ENCODE results near the gene FAM131A. TPM values are rescaled to one million over a fixed set of nuclear protein-coding genes. Genes with fewer than 3 reads are reported as not detected.
A peak's percentile ranks its signal among the peaks of the same experiment; 100 is the strongest.

FAM131A gene
- total and polyA plus RNA-seq, 4 donors = 0.81 to 5.7 (median 2.7) TPM

- WGBS = 87% methylated on average over 3 of the region's 3 CpGs
- H3K9me3 ChIP-seq (ENCODE audit: control insufficient read depth in 4 of 4, low read length in 3 of 4) = no peaks in the 10 kb centered on the region
- no peaks in the 10 kb centered on the region for H3K27me3 ChIP-seq (ENCODE audit: control insufficient read depth in 4 of 4, insufficient read depth in 4 of 4, low read length in 3 of 4)
- H3K4me3 ChIP-seq (ENCODE audit: low read depth in 1 of 3, low read length in 3 of 3) = no peak overlapping the region
- TF ChIP-seq JUND (IDR thresholded peaks at IDR 0.05) = no peak
- TF ChIP-seq GABPA (IDR thresholded peaks at IDR 0.05 in 1 of 2, conservative IDR thresholded peaks at IDR 0.05 in 1 of 2) = no peak
- TF ChIP-seq RAD21 (IDR thresholded peaks at IDR 0.05) = no peak
- TF ChIP-seq YY1 (IDR thresholded peaks at IDR 0.05) = no peak
- TF ChIP-seq HNF4A (conservative IDR thresholded peaks at IDR 0.05) = no peak
- TF ChIP-seq CTCF (IDR thresholded peaks at IDR 0.05; ENCODE audit: low read depth, low read length, missing input control) = no peak
- TF ChIP-seq ATF3 (IDR thresholded peaks at IDR 0.05) = no peak
- no peak for TF ChIP-seq EGR1 (IDR thresholded peaks at IDR 0.05; ENCODE audit: low read depth in 2 of 2)
- no peak for TF ChIP-seq FOXA1 (IDR thresholded peaks at IDR 0.05)
- no peak for DNase-seq (ENCODE audit: low spot score)
- H3K9ac ChIP-seq (ENCODE audit: low read depth in 1 of 2, low read length in 2 of 2) = no peak overlapping the region
- H3K27ac ChIP-seq (ENCODE audit: low read depth in 1 of 2, low read length in 2 of 2) = no peak overlapping the region
- peaks cover 8 to 35% (median 20%) of the 10 kb centered on the region in 4 donors for H3K36me3 ChIP-seq (ENCODE audit: control insufficient read depth in 4 of 4, insufficient read depth in 3 of 4, low read depth in 1 of 4, low read length in 3 of 4)
- no peaks in the 10 kb centered on the region for H3K4me1 ChIP-seq (ENCODE audit: control insufficient read depth in 4 of 4, insufficient read depth in 4 of 4, low read length in 3 of 4)
Measured at GRCh38 chr3:184391266-184391665, 53.9 kb downstream of the FAM131A start.

GRCh38 chr3:184395320-184395660 lies 57.9 kb downstream of the FAM131A start:
- no peaks in the 10 kb centered on the region for H3K9me3 ChIP-seq (ENCODE audit: control insufficient read depth in 4 of 4, low read length in 3 of 4)
- TF ChIP-seq FOXA2 (IDR thresholded peaks at IDR 0.05) (no peak), HNF4G (IDR thresholded peaks at IDR 0.05) (no peak), TAF1 (conservative IDR thresholded peaks at IDR 0.05) (no peak), FOXA1 (IDR thresholded peaks at IDR 0.05) (no peak), CTCF (IDR thresholded peaks at IDR 0.05; ENCODE audit: low read depth, low read length, missing input control) (no peak), ZBTB33 (IDR thresholded peaks at IDR 0.05) (no peak), RAD21 (IDR thresholded peaks at IDR 0.05) (no peak), SP1 (IDR thresholded peaks at IDR 0.05) (no peak)
- no peak for DNase-seq (ENCODE audit: low spot score)
- 92% methylated on average over 5 of the region's 5 CpGs for WGBS
- no peak overlapping the region for H3K4me3 ChIP-seq (ENCODE audit: low read depth in 1 of 3, low read length in 3 of 3)
- no peak overlapping the region for H3K9ac ChIP-seq (ENCODE audit: low read depth in 1 of 2, low read length in 2 of 2)
- no peaks in the 10 kb centered on the region for H3K27me3 ChIP-seq (ENCODE audit: control insufficient read depth in 4 of 4, insufficient read depth in 4 of 4, low read length in 3 of 4)
- no peaks in the 10 kb centered on the region for H3K4me1 ChIP-seq (ENCODE audit: control insufficient read depth in 4 of 4, insufficient read depth in 4 of 4, low read length in 3 of 4)
- H3K36me3 ChIP-seq (ENCODE audit: control insufficient read depth in 4 of 4, insufficient read depth in 3 of 4, low read depth in 1 of 4, low read length in 3 of 4) = no peaks in the 10 kb centered on the region
- H3K27ac ChIP-seq (ENCODE audit: low read depth in 1 of 2, low read length in 2 of 2) = no peak overlapping the region

Small RNA genes lying within 50 kb of the gene (small RNA-seq; reads per million reads assigned to genes)
- 334 reads per million, percentile 99 among the genes with 10 or more reads in this experiment for gene SNORD66

Other genes starting within 250 kb of the FAM131A start
- gene HTR3E, start 240.5 kb upstream of the FAM131A start, total RNA-seq = not detected
- not detected for gene HTR3E, start 240.5 kb upstream of the FAM131A start, polyA plus RNA-seq
- 10 to 100 TPM; 28.2 to 34.3 TPM for gene EIF2B5, start 202.2 kb upstream of the FAM131A start, total RNA-seq
- 10 to 100 TPM; 19.0 to 20.6 TPM for gene EIF2B5, start 202.2 kb upstream of the FAM131A start, polyA plus RNA-seq
- gene DVL3, start 182.2 kb upstream of the FAM131A start, total RNA-seq = 10 to 100 TPM; 19.2 to 26.3 TPM
- gene DVL3, start 182.2 kb upstream of the FAM131A start, polyA plus RNA-seq = 10 to 100 TPM in 1 of 2 donors, 1 to 10 TPM in 1; 8.6 to 15.7 TPM
- gene AP2M1, start 162.7 kb upstream of the FAM131A start, total RNA-seq = 100 to 1,000 TPM; 114 to 200 TPM
- 100 to 1,000 TPM in 1 of 2 donors, 10 to 100 TPM in 1; 71.9 to 155 TPM for gene AP2M1, start 162.7 kb upstream of the FAM131A start, polyA plus RNA-seq
- gene ABCF3, start 151.4 kb upstream of the FAM131A start, total RNA-seq = 10 to 100 TPM; 28.1 to 59.2 TPM
- 10 to 100 TPM; 29.7 to 37.8 TPM for gene ABCF3, start 151.4 kb upstream of the FAM131A start, polyA plus RNA-seq
- gene VWA5B2, start 108.0 kb upstream of the FAM131A start, total RNA-seq = under 1 TPM; under 0.01 to 0.14 TPM
- under 1 TPM in 1 of 2 donors, not detected in 1; 0.08 TPM for gene VWA5B2, start 108.0 kb upstream of the FAM131A start, polyA plus RNA-seq
- gene ALG3, start 88.6 kb upstream of the FAM131A start, total RNA-seq = 10 to 100 TPM; 27.7 to 64.5 TPM
- gene ALG3, start 88.6 kb upstream of the FAM131A start, polyA plus RNA-seq = 10 to 100 TPM; 64.4 to 78.6 TPM
- gene EEF1AKMT4, start 87.9 kb upstream of the FAM131A start, total RNA-seq = 10 to 100 TPM in 1 of 2 donors, 1 to 10 TPM in 1; 2.1 to 11.0 TPM
- gene EEF1AKMT4, start 87.9 kb upstream of the FAM131A start, polyA plus RNA-seq = 10 to 100 TPM; 10.6 to 13.9 TPM
- not detected for gene CAMK2N2, start 76.0 kb upstream of the FAM131A start, total RNA-seq
- under 1 TPM in 1 of 2 donors, not detected in 1; 0.61 TPM for gene CAMK2N2, start 76.0 kb upstream of the FAM131A start, polyA plus RNA-seq
- not detected for gene ECE2, start 61.6 kb upstream of the FAM131A start, total RNA-seq
- gene ECE2, start 61.6 kb upstream of the FAM131A start, polyA plus RNA-seq = not detected
- gene PSMD2, start 38.4 kb upstream of the FAM131A start, total RNA-seq = 100 to 1,000 TPM; 200 to 213 TPM
- 100 to 1,000 TPM in 1 of 2 donors, 10 to 100 TPM in 1; 77.5 to 122 TPM for gene PSMD2, start 38.4 kb upstream of the FAM131A start, polyA plus RNA-seq
- 100 to 1,000 TPM; 162 to 329 TPM for gene EIF4G1, start 23.0 kb upstream of the FAM131A start, total RNA-seq
- 100 to 1,000 TPM; 140 to 253 TPM for gene EIF4G1, start 23.0 kb upstream of the FAM131A start, polyA plus RNA-seq
- gene CLCN2, start 24.0 kb downstream of the FAM131A start, total RNA-seq = 1 to 10 TPM; 3.6 to 3.9 TPM
- gene CLCN2, start 24.0 kb downstream of the FAM131A start, polyA plus RNA-seq = 1 to 10 TPM; 1.1 to 1.6 TPM
- gene POLR2H, start 24.1 kb downstream of the FAM131A start, total RNA-seq = 10 to 100 TPM; 25.7 to 55.7 TPM
- gene POLR2H, start 24.1 kb downstream of the FAM131A start, polyA plus RNA-seq = 10 to 100 TPM; 43.1 to 43.9 TPM
- 1 to 10 TPM; 3.9 to 6.0 TPM for gene THPO, start 40.6 kb downstream of the FAM131A start, total RNA-seq
- 10 to 100 TPM; 11.9 to 14.4 TPM for gene THPO, start 40.6 kb downstream of the FAM131A start, polyA plus RNA-seq
- gene CHRD, start 42.5 kb downstream of the FAM131A start, total RNA-seq = 10 to 100 TPM; 21.7 to 66.4 TPM
- gene CHRD, start 42.5 kb downstream of the FAM131A start, polyA plus RNA-seq = 10 to 100 TPM in 1 of 2 donors, 1 to 10 TPM in 1; 9.2 to 48.1 TPM
- gene EPHB3, start 224.2 kb downstream of the FAM131A start, total RNA-seq = 1 to 10 TPM in 1 of 2 donors, under 1 TPM in 1; 0.84 to 1.8 TPM
- gene EPHB3, start 224.2 kb downstream of the FAM131A start, polyA plus RNA-seq = under 1 TPM; 0.14 to 0.51 TPM